Measurements from ENCODE around the gene BMP4.
"Not testable (repeated sequence)": the region's sequence is repeated elsewhere in the genome, so short reads cannot be mapped to it uniquely, and the experiment has no call there.

Gene BMP4

GRCh38 chr14:53956427-53957201 is at the start of gene BMP4:
Gene BMP4 (minus strand): TSS chr14:53956825. CDS start chr14:53952222, 4,603 bp downstream.
- no peak for DNase-seq
- TF ChIP-seq POLR2A (IDR thresholded peaks at IDR 0.05; ENCODE audit: low read length): no peak
- no peak for TF ChIP-seq GATA1 (IDR thresholded peaks at IDR 0.05; ENCODE audit: low read depth, low read length)

DNA sequence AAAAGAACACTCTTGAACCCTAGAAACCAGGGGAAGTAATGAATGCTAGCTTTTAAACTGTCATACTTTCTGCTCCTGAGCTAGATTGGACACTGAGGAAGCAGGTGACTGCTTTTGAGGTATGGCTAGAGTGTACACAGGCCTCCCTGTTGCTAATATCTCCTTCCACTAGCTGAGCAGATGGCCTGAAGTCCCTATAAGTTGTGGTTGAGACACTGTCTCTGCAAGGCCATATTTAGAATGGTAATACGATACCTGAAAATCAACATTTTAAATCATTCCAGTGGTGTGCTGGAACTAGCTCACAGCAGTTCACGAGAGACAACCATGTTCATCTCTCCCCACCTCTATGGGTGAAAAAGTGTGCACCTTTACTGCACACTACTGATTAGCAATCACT is 46.4 kb upstream of the BMP4 start:
- no peak for TF ChIP-seq POLR2A (IDR thresholded peaks at IDR 0.05; ENCODE audit: low read length)
- TF ChIP-seq GATA1 (IDR thresholded peaks at IDR 0.05; ENCODE audit: low read depth, low read length): no peak
- no peak for DNase-seq

- no peak for DNase-seq
- TF ChIP-seq POLR2A (IDR thresholded peaks at IDR 0.05; ENCODE audit: low read length) (no peak), GATA1 (IDR thresholded peaks at IDR 0.05; ENCODE audit: low read depth, low read length) (no peak)
These were observed 46.0 kb upstream of the BMP4 start for GRCh38 chr14:54002653-54003052.

DNA sequence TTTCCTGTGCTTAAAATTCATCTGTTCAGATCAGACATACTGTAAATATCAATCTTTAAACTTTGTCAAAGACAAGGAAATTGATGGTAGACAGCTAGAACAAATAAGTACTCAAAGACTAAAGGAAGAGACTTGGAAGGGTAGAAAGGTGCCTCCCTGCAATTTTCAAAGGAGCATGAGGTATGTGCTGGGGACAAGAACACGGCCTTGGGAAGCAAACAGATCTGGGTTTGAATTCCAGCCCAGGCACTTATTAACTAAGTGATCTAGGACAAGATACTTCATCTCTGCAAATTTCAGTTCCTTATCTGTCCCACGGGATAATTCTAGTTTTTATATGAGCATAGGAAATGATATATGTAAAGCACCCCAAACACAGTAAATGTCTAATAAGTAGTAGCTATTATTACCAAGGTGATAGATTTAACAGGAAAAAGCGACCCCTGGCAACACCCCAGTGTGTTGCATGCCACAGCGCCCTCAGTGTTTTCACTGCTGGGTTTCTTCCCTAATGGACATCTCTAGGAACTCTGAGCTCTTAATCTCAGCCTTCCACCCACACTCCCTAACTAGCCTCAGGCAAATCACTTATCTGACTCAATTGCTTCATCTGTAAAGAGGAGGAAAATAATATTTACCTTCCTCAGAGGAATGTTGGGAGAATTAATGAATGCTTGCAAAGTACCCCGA is 44.7 kb upstream of the BMP4 start:
- TF ChIP-seq GATA1 (IDR thresholded peaks at IDR 0.05; ENCODE audit: low read depth, low read length) (no peak), POLR2A (IDR thresholded peaks at IDR 0.05; ENCODE audit: low read length) (no peak)
- no peak for DNase-seq

DNA sequence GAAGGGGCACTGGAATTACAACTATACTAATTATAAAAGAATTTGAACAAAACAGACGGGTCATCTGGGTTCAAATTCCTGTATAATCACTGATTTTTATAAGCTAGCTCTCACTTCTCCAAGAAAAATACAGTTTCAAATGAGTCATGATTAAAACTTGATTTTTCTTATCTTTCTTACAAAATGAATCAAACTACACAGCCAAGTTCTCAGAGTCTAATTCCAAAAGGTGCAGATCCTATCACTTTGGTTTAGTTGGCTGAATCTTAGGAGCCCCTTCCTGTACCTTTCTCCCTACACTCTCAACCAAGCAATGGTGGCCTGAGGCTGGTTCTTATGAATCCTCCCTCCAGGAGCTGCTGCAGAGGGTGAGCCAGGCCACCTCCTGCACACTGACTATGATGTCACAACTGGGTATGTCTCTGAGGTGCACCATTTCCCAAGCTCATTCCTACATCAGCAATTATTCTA is 43.8 kb upstream of the BMP4 start:
- DNase-seq: no peak
- TF ChIP-seq POLR2A (IDR thresholded peaks at IDR 0.05; ENCODE audit: low read length): no peak
- TF ChIP-seq GATA1 (IDR thresholded peaks at IDR 0.05; ENCODE audit: low read depth, low read length): no peak

- TF ChIP-seq POLR2A (IDR thresholded peaks at IDR 0.05; ENCODE audit: low read length): no peak
- no peak for TF ChIP-seq GATA1 (IDR thresholded peaks at IDR 0.05; ENCODE audit: low read depth, low read length)
- no peak for DNase-seq
These were observed 42.5 kb upstream of the BMP4 start for GRCh38 chr14:53999061-53999488.

GRCh38 chr14:53996041-53996440 is 39.4 kb upstream of the BMP4 start:
- no peak for DNase-seq
- TF ChIP-seq GATA1 (IDR thresholded peaks at IDR 0.05; ENCODE audit: low read depth, low read length): no peak
- no peak for TF ChIP-seq POLR2A (IDR thresholded peaks at IDR 0.05; ENCODE audit: low read length)

- TF ChIP-seq GATA1 (IDR thresholded peaks at IDR 0.05; ENCODE audit: low read depth, low read length) (no peak), POLR2A (IDR thresholded peaks at IDR 0.05; ENCODE audit: low read length) (no peak)
These were observed 37.4 kb upstream of the BMP4 start for GRCh38 chr14:53993920-53994607.

DNA sequence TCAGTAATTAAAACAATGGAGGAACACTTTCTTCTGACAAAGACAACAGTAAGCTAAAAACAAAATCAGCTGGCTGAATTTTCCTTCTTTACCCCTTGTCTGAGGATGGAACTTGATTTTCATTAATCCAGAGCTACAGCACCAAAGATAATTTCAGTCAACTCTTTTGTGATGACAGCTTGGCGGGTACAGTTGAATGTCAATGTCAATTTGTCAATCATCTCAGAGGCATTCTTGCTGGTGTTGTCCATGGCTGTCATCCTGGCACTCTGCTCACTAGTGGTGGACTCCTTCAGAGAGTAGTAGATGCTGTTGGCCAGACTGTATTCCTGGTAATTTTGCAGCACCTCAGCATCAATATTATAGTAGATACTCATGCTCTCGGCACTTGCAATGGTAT is 34.4 kb upstream of the BMP4 start:
- no peak for TF ChIP-seq POLR2A (IDR thresholded peaks at IDR 0.05; ENCODE audit: low read length)
- TF ChIP-seq GATA1 (IDR thresholded peaks at IDR 0.05; ENCODE audit: low read depth, low read length): no peak
- DNase-seq: no peak

More at GRCh38 chr14:53993920-53994607, 37.4 kb upstream of the BMP4 start:
- DNase-seq: no peak

- not testable (repeated sequence) for DNase-seq
These were observed 30.1 kb upstream of the BMP4 start for GRCh38 chr14:53986718-53987117.

DNA sequence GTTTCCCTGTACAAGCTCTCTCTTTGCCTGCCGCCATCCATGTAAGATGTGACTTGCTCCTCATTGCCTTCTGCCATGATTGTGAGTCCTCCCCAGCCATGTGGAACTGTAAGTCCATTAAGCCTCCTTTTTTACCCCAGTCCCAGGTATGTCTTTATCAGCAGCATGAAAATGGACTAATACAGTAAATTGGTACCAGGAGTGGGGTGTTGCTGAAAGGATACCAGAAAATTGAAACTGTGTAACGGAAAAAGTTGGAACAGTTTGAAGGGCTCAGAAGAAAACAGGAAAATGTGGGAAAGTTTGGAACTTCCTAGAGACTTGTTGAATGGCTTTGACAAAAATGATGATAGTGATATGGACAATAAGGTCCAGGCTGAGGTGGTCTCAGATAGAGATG is 28.3 kb upstream of the BMP4 start:
- DNase-seq: not testable (repeated sequence)

DNA sequence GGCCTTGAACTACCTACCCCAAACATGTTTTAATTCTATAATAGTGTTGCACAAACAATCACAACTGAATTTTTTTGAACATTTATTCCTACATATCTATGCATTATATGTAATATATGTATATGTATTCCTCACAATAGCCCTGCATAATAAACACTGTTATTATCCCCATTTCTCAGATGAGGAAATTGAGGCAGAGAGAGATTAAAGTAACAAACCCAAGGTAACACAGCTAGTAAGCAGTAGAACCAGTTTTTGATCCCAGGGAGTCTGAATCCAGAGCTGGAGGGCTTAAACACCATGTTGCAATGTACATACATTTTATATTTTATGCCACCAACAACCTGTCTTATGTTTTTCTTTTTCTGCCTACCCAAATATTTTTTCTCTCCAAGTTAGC is 26.5 kb upstream of the BMP4 start:
- TF ChIP-seq POLR2A (IDR thresholded peaks at IDR 0.05; ENCODE audit: low read length) (no peak), GATA1 (IDR thresholded peaks at IDR 0.05; ENCODE audit: low read depth, low read length) (no peak)
- no peak for DNase-seq

DNA sequence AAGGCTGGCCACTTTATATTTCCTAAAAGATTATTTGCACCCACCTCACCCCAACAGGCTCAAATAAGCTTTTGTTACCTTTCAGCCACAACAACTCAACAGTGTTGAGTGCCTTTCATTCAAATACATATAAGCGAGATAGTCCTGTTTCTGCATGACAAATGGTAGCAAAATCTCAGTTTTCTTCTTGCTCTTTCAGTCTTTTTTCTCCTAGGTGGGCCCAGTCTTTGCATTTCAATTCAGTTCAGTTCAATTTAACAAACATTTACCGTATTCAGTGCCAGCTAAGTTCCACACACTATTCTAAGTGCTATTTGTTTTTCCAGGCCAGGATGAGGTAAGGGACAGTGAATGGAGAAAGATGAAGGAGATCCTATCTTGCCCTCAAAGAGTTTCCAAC is 25.9 kb upstream of the BMP4 start:
- no peak for DNase-seq
- no peak for TF ChIP-seq GATA1 (IDR thresholded peaks at IDR 0.05; ENCODE audit: low read depth, low read length)
- TF ChIP-seq POLR2A (IDR thresholded peaks at IDR 0.05; ENCODE audit: low read length): no peak

Measured in erythroblast (primary cell).